GM18519 (cell line): ENCODE data around the gene CD69.

Source experiments
- ATAC-seq: cut with Tn5 transposase; IDR thresholded peaks from one replicate; pipeline ENCODE4 v1.9.1; 2021; ENCODE audit warnings: mild to moderate bottlenecking, moderate library complexity; ENCODE audit not compliant: unreplicated experiment, low FRiP score

Gene CD69

DNA sequence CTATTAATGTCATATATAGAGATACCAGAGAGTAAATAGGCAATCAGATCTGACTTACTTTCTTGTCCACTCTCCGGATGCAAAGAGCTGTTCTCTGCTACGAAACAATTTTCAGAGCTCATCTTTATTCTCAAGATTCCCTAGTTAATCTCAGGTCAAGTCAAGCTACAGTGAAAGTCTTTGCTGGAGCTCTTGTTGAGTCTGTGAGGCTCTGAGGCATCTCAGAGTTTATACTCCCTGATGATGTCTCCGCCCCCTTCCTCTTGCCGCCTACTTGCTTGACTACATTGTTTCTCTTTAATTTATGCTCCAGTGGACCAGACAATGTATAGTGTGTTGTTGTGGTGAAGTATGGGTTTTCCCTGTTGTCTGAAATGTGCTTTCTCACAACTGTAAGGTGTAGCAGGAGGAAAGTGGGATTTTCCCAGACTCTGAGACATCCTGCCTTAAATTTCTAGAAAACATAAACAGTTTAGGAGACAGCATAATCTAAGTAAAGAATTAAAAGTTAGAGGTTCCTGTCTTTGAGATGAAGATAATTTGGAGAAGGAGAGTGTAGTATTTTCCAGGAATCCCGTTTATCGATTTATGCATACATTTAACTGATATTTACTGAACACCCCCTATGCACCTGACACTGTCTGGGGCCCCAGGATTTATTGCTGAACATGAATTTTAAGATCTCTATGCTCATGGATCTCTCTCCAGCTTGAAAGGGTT, at the start of gene CD69:
Gene CD69, minus strand, starts transcription at position 203 of the 720 bp plus-strand sequence. Its CDS starts 81 bp downstream, at position 122.
- ATAC-seq: peak; percentile 31

DNA sequence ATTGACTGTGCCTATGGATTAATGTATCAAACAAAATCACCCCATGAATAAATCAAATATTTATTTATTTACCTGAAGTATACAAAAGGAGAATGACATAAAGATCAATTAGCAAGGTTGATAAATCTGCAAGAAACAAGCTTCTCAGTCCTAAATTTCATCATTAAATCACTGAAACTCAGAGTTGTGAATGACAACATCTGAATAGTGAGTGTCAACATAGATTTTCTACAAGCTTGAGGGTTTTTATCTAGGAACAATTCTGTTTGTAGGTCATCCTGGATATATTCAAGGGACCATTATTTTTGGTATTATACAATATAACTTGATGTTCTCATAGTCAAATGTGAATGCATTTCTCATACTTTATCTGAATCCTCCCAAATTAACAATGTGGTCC, 49.2 kb upstream of the CD69 start:
- ATAC-seq: no peak

DNA sequence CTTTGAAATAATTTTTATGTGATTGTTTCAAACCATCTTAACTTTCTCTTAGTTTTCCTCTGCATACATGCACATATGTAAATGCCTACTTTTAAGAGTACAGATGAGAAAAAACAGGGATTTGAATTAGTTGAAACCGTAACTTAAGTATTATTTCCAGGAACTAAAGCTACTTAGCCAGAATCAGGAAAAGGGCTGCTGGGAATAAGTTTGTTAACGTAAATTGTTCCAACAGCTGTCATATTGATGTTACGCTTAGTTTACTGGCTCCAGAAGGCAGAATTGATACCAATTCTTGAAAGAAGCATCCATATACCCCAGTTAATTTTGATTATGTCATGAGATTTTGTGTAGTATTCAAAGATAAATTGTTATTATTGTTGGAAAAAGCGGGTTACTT, 48.6 kb upstream of the CD69 start:
- no peak for ATAC-seq

DNA sequence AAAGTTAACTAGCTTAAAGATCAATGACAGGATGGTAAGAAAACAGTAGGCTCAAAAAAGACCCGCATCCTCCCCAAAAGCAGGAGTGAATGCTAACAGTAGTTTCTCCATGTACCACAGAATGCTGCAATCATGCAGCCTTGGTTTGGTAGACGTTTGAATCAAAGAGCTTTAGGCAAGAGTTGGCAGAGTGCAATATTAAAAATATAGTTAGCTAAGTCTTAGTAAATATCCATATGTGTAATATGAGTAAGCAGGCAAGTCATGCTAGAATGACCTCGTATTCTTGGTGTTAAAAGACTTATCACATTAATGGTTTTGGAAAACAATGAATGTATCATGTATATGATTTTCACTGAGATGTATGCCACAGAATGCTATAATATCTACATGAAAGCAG, 47.8 kb upstream of the CD69 start:
- no peak for ATAC-seq

DNA sequence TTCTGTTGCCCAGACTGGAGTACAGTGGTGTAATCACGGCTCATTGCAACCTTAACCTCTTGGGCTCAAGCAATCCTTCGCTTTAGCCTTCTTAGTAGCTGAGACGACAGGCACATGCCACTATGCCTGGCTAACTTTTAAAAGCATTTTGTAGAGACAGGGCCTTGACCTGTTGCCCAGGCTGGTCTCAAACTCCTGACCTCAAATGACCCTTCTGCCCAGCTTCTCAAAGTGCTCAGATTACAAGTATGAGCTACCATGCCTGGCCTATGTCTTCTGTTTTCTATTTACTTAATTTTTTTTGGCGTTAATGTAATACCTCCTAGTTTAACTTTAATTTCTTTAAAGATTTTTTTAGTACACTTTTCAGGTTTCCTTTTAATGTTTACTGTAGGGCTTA, 46.0 kb upstream of the CD69 start:
- ATAC-seq: no peak

DNA sequence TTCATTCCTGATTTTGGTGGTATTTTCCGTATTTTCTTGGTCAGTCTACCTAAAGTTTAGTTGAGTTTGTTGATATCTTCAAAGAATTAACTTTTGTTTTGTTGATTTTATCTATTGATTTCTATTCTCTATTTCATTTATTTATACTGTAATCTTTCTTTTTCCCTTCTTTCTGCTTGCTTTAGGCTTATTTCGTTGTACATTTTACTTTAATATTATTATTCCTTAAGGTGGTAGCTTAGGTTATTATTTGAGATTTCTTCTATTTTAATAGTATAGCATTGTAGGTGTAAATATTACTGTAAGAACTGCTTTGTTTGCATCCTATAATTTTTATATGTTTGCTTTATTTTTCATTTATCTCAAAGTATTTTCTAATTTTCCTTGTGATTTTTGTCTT, 45.2 kb upstream of the CD69 start:
- ATAC-seq: no peak

DNA sequence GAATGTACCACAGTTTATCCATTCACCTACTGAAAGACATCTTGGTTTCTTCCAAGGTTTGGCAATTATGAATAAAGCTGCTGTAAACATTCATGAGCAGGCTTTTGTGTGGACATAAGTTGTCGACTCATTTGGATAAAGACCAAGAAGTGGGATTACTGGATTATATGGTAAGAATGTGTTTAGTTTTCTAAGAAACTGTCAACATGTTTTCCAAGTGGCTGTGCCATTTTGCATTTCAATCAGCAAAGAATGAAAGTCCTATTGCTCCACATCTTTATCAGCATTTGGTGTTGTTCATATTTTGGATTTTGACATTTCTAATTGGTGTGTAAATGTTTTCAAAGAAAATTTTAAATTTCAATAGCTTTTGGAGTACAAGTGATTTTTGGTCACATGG, 39.3 kb upstream of the CD69 start:
- no peak for ATAC-seq

DNA sequence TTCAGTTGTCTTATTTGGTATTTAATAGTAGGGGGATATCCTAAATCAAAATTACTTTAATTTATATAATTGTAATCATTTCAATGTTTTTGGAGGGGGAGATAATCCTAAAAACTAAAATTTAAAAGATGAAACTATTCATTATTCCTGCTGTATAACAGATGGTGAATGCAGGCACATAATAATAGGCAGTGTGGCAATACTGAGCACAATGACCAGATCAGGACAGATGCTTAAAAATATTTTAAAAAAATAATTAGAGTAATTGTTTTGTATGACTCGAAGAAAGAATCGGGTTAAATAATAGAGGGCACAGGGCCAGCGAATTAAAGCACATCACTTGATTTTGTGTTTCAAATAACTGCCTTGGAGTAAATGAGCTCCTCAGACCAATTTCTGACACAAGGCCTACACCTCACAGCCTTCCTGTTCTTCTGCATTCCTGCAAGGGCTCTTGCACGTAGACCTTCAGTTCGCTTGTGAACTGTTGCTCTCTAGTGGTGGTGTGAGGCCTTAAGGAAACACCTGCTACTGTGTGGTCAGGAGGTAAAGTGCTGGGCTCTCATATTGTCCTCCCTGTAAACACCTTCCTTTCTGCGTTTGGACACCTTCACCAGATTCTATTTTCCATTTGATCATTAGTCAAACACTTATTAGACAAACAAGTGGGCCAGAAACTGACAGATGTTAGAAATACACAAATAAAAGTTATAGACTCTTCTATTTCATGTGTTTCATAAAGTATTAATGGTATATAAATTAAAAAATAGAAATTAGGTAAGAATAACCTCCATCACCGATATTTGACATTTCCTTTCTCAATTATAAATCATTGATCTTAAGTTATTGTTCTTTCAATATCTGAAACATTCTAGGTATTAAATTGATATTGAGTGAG, 37.3 kb upstream of the CD69 start:
- peak; percentile 93 for ATAC-seq

DNA sequence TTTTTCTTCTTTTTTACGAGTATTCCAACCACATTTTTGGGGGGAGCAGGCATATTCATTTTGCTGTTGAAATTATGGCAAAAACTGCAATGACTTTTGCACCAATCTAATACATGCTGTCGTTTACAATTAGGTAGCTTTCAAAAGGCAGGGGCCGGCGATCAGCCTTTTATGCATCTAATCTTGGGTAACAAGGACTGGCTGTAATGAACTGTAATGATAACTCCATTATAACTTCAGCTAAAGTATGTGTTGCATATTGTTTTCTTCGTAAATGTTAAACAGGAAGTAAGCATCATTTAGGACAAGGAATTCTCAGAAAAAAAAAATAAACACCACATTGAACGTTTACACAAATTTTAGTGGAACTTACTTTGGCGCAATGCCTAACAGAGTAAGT, 36.3 kb upstream of the CD69 start:
- ATAC-seq: no peak

DNA sequence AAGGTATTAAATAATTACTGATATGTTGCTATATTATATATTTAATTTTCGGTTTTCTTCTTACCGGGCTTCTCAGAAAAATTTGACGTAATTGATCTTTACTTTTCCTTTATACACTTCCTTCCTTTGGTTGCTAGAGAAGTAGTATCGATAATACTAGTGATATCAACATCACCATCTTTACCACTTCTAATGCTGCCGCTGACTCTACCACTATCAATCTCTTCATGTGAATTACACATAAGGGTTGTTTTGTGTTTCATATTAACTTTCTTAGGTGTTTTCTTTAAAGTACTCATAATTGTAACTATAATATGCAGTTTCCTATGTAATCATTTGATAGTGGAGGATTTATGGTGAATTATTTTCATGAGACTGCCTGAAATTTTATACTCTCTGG, 35.6 kb upstream of the CD69 start:
- no peak for ATAC-seq

DNA sequence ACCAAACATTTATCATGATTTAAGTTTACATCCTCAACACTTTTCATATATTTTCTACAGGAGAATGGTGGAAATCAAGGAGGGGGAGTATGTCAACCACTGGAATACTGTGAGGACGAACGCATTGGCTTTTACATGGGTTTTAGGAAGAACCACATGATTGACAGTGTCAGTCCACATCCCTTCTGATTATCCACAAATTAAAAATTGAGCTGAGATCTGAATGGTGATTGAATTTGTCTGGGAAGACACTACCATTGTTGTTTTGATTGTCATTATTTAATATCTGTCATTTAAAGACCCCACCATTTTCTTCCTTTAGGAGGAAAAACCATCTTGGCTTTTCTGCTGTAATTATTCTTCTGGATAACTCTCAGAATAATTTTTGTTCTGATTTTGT, 35.2 kb upstream of the CD69 start:
- ATAC-seq: no peak

DNA sequence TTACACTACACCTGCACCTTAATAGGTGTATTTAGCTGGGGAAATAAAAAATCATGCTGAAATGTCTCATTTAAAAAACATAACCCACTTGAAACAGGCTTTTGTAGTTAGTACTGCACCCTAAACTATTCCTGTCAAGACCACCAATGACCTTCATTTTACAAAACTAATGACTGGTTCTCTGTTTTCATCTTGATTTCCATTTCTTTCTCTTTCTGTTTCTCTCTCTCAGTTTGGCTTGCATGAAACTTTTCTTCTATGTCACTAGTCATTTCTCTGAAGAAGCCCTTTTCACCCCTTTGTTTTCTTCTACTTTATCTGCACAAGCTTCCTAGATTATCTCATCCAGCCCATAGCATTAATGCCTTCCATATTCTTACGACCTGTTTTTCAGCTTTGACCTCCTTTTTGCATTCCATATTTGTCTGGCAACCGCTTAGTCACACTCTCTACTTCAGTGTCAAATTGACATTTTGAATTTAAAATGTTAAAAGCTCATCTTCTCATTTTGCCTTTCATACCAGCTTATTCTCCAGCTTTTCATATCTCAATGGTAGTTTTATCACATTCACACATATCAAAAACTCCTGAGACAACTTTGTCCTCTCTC, 33.9 kb upstream of the CD69 start:
- no peak for ATAC-seq

DNA sequence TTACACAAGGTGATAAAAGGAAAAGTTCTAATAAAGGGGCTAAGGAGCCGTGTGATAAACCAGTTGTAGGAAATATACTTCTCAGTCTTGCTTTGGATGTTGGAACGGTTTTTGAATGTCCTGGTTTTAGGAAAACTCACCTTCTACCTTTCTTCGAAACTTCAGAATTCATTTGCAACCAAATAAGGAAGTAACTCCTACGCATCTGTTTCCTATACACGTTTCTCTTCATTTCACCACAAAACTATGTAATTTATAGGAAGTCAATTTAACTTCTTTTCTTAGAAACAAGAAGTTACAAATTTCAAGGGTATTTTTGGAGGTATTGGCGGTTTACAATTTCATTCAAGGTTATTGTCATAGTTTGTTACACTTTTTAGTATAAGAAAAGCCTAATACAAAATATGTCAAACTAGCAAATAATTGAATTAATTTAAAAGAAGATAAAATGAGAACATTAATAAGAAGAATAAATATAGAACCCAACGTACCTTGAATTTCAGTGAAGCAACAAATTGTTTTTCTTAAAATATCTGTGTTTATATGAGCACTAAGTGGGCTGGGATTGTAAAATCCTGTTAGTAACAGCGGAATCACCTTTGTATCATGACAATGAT, 33.2 kb upstream of the CD69 start:
- no peak for ATAC-seq

DNA sequence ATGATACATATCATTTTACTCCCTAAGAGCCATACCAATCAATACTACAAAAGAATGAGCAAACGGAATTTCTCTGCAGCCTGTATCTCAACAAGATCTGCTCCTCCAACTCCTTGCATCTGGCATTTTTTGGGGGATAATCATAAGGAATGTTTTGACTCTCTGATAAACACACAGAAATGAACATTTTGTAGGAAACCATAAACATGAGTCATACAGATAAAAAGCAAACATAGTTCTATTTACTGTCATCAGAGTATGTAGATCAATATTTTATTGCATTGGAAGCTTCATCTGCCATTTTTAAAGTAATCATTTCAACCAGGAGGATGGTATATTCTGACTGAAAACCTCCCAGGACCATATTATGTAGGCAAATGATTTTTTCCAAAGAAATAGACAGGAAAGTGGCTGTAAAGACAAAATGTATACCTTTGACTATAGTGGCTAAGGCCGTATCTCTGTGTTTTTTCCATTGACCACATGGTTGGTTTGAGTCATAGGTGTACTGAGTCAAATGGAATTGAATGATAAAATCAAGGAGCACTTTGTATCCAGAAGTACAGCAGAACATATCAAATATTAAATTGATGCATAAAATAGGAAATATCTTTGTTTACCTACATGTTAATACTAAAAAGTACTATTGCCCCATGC, 32.4 kb upstream of the CD69 start:
- no peak for ATAC-seq

DNA sequence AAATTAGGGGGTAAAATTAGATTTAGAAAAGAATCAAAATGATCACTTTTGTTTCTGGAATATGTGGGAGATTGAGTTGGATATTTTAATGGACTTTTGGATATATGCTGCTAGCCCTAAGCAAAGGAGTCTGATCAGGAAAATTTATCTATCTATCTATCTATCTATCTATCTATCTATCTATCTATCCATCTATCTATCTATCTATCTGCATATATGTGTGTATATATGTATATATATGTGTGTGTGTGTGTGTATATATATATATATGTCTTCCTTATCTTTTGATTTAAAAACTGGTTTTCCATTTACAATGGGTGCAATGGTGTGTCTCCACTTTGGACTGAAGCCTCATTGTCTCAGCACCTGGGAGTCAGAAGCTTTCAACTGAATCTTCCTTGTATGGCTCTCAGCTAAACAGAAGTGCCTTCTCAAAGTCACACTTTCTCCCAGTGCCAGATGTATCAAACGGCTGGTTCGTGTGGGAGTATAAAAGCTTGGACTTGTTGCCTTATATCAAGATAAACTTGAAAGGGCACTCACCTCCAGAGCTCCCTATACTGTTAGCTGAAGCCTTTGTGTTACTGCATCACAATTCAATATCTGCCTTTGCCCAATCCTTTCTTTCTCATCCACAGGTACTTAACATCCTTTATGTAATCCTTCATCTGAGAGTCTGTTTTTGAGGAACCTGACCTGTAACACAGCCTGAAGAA, 31.6 kb upstream of the CD69 start:
- ATAC-seq: no peak

DNA sequence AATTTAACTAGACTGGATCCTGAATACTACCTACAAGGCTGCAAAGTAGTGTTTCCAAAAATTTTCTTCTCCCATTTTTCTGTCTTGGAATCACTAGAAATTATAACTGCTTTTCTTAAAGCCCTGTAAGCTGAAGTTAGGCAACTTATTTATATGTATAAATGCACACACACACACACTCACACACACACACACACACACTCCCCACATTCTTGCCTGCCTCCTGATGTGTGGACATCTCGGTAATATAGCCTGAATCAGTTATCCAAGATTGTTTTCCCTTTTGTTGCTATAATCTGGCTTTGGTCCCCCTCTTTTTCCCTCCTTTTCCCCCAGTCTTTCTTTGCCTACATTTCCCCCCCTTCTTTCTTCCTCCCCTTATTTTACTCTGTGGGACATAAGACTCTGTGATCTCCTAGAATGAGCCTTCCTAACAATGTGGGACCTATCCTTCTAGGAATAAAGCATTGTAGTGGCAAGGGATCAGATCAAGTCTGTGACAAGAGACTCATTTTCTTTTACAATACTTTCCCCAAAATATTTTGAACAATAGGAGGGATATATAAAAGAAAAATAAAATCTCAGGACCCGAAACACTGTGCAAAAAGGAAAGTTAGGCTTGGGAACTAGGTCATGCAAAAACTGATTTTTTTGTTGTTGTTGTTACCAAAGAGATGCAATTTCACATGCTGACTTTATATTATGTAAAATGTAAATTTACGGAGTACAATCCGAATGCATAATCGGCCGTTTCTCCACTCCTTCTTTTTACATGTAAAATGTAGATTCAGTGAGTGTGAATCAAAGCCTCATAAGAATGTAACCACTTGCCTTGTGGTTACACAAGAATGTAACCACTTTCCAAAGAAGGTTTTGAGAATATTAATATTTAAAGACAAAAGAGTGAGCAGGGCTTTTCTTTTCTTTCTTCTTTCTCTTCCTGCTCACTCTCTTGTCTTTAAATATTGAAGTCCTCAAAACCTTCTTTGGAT, 26.3 kb upstream of the CD69 start:
- ATAC-seq: no peak

DNA sequence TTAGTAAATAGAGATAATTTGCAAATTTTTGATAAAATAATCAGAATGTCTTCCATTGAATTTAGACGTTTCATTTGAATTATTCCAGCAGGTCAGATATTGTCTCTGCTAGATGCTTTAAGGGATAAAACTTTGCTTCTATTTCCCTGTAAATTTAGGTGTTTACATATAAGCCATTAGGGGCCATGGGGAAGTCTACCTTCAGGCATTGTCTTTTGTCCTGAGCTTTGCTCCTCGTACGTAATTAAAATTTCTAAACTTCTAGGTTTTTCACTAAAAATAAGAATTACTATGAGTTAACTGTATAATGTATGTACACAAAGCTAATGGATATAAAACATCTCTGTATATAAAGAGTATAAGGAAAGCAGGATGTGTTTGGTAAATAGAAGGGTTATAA, 24.1 kb upstream of the CD69 start:
- no peak for ATAC-seq

DNA sequence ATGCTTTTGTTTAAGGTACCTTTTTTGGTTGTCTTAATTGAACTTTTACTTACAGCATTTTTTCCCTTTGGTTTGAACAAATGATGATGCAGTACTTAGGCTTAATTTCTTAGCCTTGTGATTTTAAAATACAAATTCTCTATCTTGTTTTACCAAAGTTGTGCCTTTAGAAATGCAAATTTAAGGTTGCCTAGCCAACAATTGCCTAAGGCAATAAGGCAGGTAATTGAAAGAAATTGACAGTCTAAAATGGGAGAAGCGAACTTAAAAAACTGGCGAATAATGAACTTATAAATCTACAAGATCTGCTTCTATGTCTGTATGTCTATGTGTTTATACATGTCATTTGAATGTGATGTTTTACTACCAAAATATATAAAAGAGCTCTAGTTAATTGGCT, 23.6 kb upstream of the CD69 start:
- no peak for ATAC-seq
